Esophagus muscularis mucosa (tissue), 4 donors: ENCODE measurements around the gene STAT5B. TPM values are rescaled to one million over a fixed set of nuclear protein-coding genes. Genes with fewer than 3 reads are reported as not detected.

Experiments
- DNase-seq: peaks from one replicate; pipeline ENCODE4 v3.0.0-alpha.2; 2017; ENCODE audit errors: extremely low spot score
- H3K27ac ChIP-seq, 4 donors: fragments of 200-600 bp; sonication (generic); replicated peaks in 1 of 4; 1 replicate in 3 of 4; 2 replicates in 1 of 4; pipeline ENCODE4 v1.5.1; 2016 to 2019; ENCODE audit warnings: mild to moderate bottlenecking in 1 of 4
- H3K27me3 ChIP-seq, 4 donors: fragments of 200-600 bp; sonication (generic); one replicate each; pipeline versions ENCODE4 v1.5.1 to v1.6.0; 2016 to 2019
- H3K36me3 ChIP-seq, 4 donors: fragments of 200-600 bp; sonication (generic); one replicate each; pipeline ENCODE4 v1.5.1; 2016 to 2019
- H3K4me1 ChIP-seq, 4 donors: fragments of 200-600 bp; sonication (generic); one replicate each; pipeline ENCODE4 v1.5.1; 2016 to 2019
- H3K4me3 ChIP-seq, 4 donors: fragments of 200-600 bp; sonication (generic); 1 replicate in 2 of 4; 2 replicates in 2 of 4; pipeline ENCODE4 v1.5.1; 2016 to 2019; ENCODE audit warnings: mild to moderate bottlenecking in 4 of 4, moderate library complexity in 1 of 4
- H3K9me3 ChIP-seq, 4 donors: fragments of 200-600 bp; sonication (generic); 1 replicate in 3 of 4; 2 replicates in 1 of 4; pipeline ENCODE4 v1.5.1; 2016 to 2019
- EP300 ChIP-seq: sonication (generic); formaldehyde crosslinking; IDR thresholded peaks from one replicate; pipeline ENCODE4 v1.6.1; 2017; ENCODE audit warnings: antibody characterized with exemption
- POLR2A ChIP-seq: fragments of 450-650 bp; IDR thresholded peaks from one replicate; pipeline ENCODE4 v1.6.1; 2017; ENCODE audit warnings: antibody characterized with exemption, moderate library complexity, mild to moderate bottlenecking, low read depth
- POLR2AphosphoS5 ChIP-seq, 2 donors: sonication (generic); formaldehyde crosslinking; IDR thresholded peaks; one replicate each; pipeline ENCODE4 v1.6.1; 2017; ENCODE audit warnings: antibody characterized with exemption in 2 of 2
- WGBS: methylation state at CpG from one replicate; pipeline ENCODE4 v1.1.5; 2018; 5-methylcytosine and 5-hydroxymethylcytosine counted together
- intact Hi-C: fragments of 100-400 bp; cut with DNase I; formaldehyde crosslinking; loops from one replicate; pipeline ENCODE4 v1.15.1; 2023
- total RNA-seq, 4 donors: library from RNA; depleted of rRNA; stranded (reverse); fragments of >200 nt; gene quantifications; one replicate each; pipeline versions ENCODE4 v1.1.0 to v1.2.1, GENCODE V29; 2016
- TF ChIP-seq, protein P1 (sequence below), 3 experiments: fragments of 200-600 bp in 2 of 3; fragments of 450-650 bp in 1 of 3; sonication (generic) in 2 of 3; IDR thresholded peaks; one replicate each; pipeline ENCODE4 v1.5.1; 2017 to 2019; ENCODE audit warnings: antibody characterized with exemption in 3 of 3, mild to moderate bottlenecking in 2 of 3, moderate library complexity in 1 of 3

STAT5B gene
- total RNA-seq, 4 donors from 2014 or later: 75.0 to 93.4 (median 85.2) TPM

DNA sequence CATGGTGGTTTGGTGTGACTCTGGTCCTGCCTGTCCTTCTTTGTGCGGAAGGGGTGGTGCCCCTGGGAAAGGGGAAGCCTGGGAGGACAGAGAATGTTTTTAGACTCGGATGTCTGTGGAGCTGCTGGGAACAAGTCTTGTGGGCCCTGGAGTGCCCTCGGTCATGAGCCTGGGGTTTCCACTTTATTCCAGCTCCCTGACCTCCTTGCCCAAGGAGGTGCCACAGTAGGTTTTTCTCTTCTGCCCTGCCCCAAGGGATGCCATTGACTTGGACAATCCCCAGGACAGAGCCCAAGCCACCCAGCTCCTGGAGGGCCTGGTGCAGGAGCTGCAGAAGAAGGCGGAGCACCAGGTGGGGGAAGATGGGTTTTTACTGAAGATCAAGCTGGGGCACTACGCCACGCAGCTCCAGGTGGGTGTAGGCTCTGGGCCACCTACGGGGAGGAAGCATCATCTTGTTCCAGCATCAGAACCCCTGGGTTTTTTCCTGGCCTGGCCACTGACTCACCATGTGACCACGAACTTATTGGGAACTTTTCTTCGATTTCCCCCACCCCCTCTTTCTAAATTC lies 13.5 kb upstream of the STAT5B start:
- no peak for DNase-seq
- TF ChIP-seq POLR2A: no peak
- no peak for TF ChIP-seq POLR2AphosphoS5 (IDR thresholded peaks at IDR 0.05)
- no peak for TF ChIP-seq EP300
- TF ChIP-seq, protein P1, sequence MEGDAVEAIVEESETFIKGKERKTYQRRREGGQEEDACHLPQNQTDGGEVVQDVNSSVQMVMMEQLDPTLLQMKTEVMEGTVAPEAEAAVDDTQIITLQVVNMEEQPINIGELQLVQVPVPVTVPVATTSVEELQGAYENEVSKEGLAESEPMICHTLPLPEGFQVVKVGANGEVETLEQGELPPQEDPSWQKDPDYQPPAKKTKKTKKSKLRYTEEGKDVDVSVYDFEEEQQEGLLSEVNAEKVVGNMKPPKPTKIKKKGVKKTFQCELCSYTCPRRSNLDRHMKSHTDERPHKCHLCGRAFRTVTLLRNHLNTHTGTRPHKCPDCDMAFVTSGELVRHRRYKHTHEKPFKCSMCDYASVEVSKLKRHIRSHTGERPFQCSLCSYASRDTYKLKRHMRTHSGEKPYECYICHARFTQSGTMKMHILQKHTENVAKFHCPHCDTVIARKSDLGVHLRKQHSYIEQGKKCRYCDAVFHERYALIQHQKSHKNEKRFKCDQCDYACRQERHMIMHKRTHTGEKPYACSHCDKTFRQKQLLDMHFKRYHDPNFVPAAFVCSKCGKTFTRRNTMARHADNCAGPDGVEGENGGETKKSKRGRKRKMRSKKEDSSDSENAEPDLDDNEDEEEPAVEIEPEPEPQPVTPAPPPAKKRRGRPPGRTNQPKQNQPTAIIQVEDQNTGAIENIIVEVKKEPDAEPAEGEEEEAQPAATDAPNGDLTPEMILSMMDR (IDR thresholded peaks at IDR 0.05): no peak
- no peaks in the 10 kb centered on the region for H3K27me3 ChIP-seq
- peaks cover 34 to 66% (median 62%) of the 10 kb centered on the region in 4 donors for H3K4me1 ChIP-seq
- H3K4me3 ChIP-seq: peak overlapping the region; percentile 73 to 87 (median 79)
- WGBS: 88% methylated on average over 6 of the region's 9 CpGs
- H3K9me3 ChIP-seq: no peaks in the 10 kb centered on the region
- intact Hi-C loops: loop anchor here (10.0 kb wide), 1 partner anchor 95 kb away; the partner anchor contains the start of gene GHDC
- H3K27ac ChIP-seq: peak overlapping the region; percentile 89 to 96 (median 91)
- H3K36me3 ChIP-seq: peaks cover 8 to 37% (median 23%) of the 10 kb centered on the region in 4 donors

DNA sequence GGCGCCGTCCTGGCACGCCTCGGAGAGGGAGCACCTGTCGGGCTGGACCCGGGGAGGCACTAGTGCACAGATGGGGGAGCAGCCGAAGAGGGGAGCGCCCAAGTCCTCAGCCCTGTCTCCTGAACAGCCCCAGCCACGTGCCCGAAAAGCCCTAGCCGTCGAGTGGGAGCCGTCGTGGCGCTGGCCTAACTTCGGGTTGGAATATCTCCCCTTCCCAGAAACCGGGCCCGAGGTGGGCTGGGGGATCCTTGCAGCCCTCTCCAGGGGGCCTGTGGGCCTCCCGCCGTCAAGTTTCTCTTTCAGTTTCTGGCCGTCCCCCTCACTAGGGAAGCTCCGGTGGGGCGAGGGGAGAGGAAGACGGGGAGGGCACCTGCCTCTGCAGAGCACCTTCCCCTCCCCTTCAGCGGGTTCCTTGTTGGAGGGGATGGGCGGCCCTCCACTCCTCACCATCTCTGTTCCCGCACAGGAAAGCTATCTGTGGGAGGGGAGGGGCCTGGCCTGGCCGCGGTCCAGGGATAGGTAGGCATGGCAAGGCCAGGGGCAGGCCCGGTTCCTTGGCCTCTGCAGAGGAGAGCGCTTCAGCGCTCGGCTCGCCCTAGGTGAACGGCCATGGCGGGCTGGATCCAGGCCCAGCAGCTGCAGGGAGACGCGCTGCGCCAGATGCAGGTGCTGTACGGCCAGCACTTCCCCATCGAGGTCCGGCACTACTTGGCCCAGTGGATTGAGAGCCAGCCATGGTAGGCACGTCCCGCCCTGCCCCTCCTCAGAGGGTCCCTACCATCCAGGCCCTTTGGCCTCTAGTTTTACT lies 12.8 kb upstream of the STAT5B start:
- no peaks in the 10 kb centered on the region for H3K27me3 ChIP-seq

DNA sequence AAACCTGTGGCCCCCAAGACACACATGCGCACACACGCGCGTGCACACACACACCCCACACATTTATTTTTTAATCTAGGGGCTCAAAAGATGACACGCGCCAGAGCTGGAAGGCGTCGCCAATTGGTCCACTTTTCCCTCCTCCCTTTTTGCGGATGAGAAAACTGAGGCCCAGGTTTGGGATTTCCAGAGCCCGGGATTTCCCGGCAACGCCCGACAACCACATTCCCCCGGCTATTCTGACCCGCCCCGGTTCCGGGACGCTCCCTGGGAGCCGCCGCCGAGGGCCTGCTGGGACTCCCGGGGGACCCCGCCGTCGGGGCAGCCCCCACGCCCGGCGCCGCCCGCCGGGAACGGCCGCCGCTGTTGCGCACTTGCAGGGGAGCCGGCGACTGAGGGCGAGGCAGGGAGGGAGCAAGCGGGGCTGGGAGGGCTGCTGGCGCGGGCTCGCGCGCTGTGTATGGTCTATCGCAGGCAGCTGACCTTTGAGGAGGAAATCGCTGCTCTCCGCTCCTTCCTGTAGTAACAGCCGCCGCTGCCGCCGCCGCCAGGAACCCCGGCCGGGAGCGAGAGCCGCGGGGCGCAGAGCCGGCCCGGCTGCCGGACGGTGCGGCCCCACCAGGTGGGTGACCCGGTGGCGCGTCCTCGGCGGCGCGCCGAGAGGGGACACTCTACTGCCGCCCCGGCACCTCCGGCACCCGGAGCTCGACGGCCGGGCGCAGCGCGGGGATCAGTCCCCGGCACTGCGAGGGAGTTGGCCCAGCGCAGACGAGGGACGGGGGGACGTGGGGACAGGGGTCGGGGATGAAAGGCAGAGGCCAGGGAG lies 12.0 kb upstream of the STAT5B start, which contains the start of gene STAT5A:
Gene STAT5A (plus strand): TSS at position 522 of the 826 bp plus-strand sequence. CDS start 914 bp downstream, outside the sequence.
- Histone ChIP-seq H3K27ac (peak within 1 kb of the TSS; percentile 89 to 96 (median 91)), H3K36me3 (peaks cover 1 to 23% (median 13%) of the 10 kb centered on the region in 4 donors), H3K4me1 (peaks cover 34 to 66% (median 64%) of the 10 kb centered on the region in 4 donors), H3K27me3 (no peaks in the 10 kb centered on the region), H3K4me3 (peak within 1 kb of the TSS; percentile 73 to 87 (median 79)), H3K9me3 (no peaks in the 10 kb centered on the region)
- WGBS: 8% methylated on average over 35 of the region's 88 CpGs
- intact Hi-C loops: no loop called here
- DNase-seq: peak; percentile 97
- TF ChIP-seq POLR2AphosphoS5 (IDR thresholded peaks at IDR 0.05): peak; percentile 83 to 91
- no peak for TF ChIP-seq EP300
- TF ChIP-seq, protein P1 (IDR thresholded peaks at IDR 0.05): no peak
- peak; percentile 71 for TF ChIP-seq POLR2A

More for the DNA sequence above, 12.8 kb upstream of the STAT5B start:
- H3K9me3 ChIP-seq: no peaks in the 10 kb centered on the region
- TF ChIP-seq, protein P1 (IDR thresholded peaks at IDR 0.05): no peak
- TF ChIP-seq EP300: no peak
- no peak for TF ChIP-seq POLR2A
- peak in 1 of 2 donors; percentile 15 for TF ChIP-seq POLR2AphosphoS5 (IDR thresholded peaks at IDR 0.05)
- peaks cover 5 to 30% (median 17%) of the 10 kb centered on the region in 4 donors for H3K36me3 ChIP-seq
- H3K4me1 ChIP-seq: peaks cover 34 to 66% (median 62%) of the 10 kb centered on the region in 4 donors
- peak overlapping the region; percentile 73 to 87 (median 79) for H3K4me3 ChIP-seq
- intact Hi-C loops: no loop called here
- WGBS: 57% methylated on average over 23 of the region's 44 CpGs
- H3K27ac ChIP-seq: peak overlapping the region; percentile 89 to 96 (median 91)
- no peak for DNase-seq

DNA sequence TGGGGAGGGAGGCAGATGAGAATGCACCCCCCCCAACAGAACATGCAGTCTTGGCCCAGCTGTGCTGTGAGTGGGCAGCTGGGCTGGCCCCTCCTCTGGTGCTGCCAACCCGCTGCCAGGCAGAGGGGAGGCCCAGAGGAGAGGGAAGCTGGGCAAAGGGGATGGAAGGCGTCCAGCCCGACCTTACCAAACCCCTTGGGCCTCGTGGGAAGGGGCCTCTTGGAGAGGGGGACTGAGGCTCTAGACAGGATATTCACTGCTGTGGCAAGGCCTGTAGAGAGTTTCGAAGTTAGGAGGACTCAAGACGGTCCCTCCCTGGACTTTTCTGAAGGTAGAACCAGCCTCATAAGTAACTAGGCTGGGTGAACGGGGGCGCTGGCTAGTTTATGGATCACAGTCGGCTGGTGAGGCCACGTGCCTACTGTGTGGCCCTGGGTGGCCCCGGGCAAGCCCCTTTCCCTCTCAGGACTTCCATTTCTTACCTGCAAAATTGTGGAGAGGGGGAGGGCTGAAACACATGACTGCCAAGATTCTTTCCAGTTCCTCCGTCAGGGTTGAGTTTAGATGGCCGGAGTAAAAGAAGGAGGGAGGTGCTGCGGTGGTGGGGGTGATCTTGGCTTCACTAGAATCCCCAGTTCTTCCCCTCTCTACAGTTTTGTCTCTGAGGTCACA lies 11.2 kb upstream of the STAT5B start:
- intact Hi-C loops: no loop called here
- Histone ChIP-seq H3K4me3 (peak overlapping the region; percentile 73 to 87 (median 79)), H3K27me3 (no peaks in the 10 kb centered on the region), H3K4me1 (peaks cover 34 to 66% (median 64%) of the 10 kb centered on the region in 4 donors), H3K27ac (peak overlapping the region; percentile 89 to 96 (median 91)), H3K9me3 (no peaks in the 10 kb centered on the region), H3K36me3 (peaks cover 0 to 15% (median 9%) of the 10 kb centered on the region in 4 donors)
- peak; percentile 92 for DNase-seq
- whole genome bisulfite sequencing: 15% methylated on average over 7 of the region's 14 CpGs
- TF ChIP-seq, protein P1 (IDR thresholded peaks at IDR 0.05): no peak
- no peak for TF ChIP-seq EP300
- no peak for TF ChIP-seq POLR2A
- peak; percentile 40 to 83 for TF ChIP-seq POLR2AphosphoS5 (IDR thresholded peaks at IDR 0.05)
